WTC11 (cell line): ENCODE measurements around the gene TSPAN9.
A peak's percentile ranks its signal among the peaks of the same experiment; 100 is the strongest.

Experiments
- NFE2L1 ChIP-seq: sonication (generic); formaldehyde crosslinking; IDR thresholded peaks from 2 replicates; pipeline ENCODE4 v1.8.1; 2023; ENCODE audit warnings: missing genetic modification reagents
- NR2C2 ChIP-seq: sonication (generic); formaldehyde crosslinking; IDR thresholded peaks from 2 replicates; pipeline ENCODE4 v1.8.0; 2022; ENCODE audit warnings: mild to moderate bottlenecking, missing genetic modification reagents
- TCF7 ChIP-seq: sonication (generic); formaldehyde crosslinking; IDR thresholded peaks from 2 replicates; pipeline ENCODE4 v1.8.0; 2022; ENCODE audit warnings: mild to moderate bottlenecking, low read depth, missing genetic modification reagents, moderate library complexity
- TEAD4 ChIP-seq: sonication (generic); formaldehyde crosslinking; IDR thresholded peaks from 2 replicates; pipeline ENCODE4 v1.8.0; 2022; ENCODE audit warnings: mild to moderate bottlenecking, missing genetic modification reagents
- ZNF423 ChIP-seq: fragments of 250-450 bp; sonication (Bioruptor Pico); IDR thresholded peaks from 2 replicates; pipeline ENCODE4 v2.1.2; 2022; ENCODE audit warnings: mild to moderate bottlenecking, moderate library complexity

DNA sequence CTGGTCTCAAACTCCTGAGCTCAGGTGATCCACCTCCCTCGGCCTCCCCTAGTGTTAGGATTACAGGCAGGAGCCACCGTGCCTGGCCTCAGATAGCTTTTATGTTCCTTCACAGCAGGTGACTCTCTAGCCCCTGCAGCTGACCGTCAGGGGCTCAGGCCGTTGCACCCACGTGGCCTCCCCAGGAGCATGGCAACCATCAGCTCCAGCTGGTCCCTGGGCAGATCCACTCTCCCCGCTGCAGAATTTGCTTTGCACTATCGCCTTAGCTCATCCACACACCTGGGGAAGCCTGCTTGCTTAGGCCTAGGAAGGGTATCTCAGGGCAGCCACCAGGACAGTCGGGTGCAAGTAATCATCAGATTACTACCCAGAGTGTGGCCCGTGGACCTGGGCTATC is 62.6 kb downstream of the TSPAN9 start:
- TF ChIP-seq ZNF423 (CRISPR knock-in tag) = peak; percentile 23; the same call in 1 of the 2 replicates
- TF ChIP-seq NR2C2 (CRISPR knock-in tag) = no peak
- TF ChIP-seq NFE2L1 (CRISPR knock-in tag) = no peak
- TF ChIP-seq TEAD4 (CRISPR knock-in tag) = no peak
- TF ChIP-seq TCF7 = no peak
